Astrocyte (in vitro differentiated cells and primary cell): ENCODE data around the gene TOR4A.

Experiments
- EZH2 ChIP-seq: IDR thresholded peaks from 2 replicates; pipeline ENCODE4 v1.6.1; 2012; ENCODE audit warnings: mild to moderate bottlenecking, low read length, inconsistent platforms; ENCODE audit not compliant: insufficient read depth
- TF ChIP-seq, protein P1 (sequence below): IDR thresholded peaks from 2 replicates; pipeline ENCODE4 v1.5.1; 2011; ENCODE audit warnings: low read depth, mild to moderate bottlenecking, inconsistent platforms, low read length, moderate library complexity; ENCODE audit not compliant: insufficient read depth

DNA sequence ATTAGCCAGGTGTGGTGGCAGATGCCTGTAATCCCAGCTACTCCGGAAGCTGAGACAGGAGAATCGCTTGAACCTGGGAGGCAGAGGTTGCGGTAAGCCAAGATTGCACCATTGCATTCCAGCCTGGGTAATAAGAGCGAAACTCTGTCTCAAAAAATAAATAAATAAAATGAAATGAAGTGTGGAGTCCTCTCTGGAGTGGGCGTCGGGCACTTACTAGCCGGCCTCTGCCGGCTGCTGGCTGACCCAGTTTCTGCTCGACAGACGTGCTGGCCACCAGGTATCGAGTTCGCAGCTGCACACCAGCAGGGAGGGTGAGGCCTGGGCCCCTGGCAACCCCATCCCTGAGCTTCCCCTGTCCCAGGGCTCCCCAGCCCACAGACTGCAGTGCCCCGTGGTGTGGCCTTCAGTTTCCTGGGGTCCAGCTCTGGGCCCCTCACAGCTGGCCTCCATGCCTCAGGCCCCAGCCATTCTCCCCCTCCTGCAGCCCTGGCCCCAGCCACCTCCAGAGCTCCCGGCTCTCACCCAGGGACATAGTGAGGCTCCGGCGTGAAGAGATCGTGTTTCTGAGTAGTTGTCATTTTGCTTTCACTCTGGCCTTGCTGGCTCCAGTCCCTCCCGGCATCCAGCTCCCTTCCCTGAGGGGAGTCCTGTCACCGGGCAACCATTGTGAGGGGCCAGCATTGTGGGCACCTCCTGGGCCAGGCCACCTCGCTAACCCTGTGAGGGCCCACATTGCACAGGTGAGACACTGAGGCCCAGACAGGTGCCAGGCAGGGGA is 30.2 kb upstream of the TOR4A start:
- TF ChIP-seq, protein P1, sequence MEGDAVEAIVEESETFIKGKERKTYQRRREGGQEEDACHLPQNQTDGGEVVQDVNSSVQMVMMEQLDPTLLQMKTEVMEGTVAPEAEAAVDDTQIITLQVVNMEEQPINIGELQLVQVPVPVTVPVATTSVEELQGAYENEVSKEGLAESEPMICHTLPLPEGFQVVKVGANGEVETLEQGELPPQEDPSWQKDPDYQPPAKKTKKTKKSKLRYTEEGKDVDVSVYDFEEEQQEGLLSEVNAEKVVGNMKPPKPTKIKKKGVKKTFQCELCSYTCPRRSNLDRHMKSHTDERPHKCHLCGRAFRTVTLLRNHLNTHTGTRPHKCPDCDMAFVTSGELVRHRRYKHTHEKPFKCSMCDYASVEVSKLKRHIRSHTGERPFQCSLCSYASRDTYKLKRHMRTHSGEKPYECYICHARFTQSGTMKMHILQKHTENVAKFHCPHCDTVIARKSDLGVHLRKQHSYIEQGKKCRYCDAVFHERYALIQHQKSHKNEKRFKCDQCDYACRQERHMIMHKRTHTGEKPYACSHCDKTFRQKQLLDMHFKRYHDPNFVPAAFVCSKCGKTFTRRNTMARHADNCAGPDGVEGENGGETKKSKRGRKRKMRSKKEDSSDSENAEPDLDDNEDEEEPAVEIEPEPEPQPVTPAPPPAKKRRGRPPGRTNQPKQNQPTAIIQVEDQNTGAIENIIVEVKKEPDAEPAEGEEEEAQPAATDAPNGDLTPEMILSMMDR = no peak
- no peak for TF ChIP-seq EZH2
